Caco-2 (cell line): ENCODE results near the gene BAHCC1. TPM values are rescaled to one million over a fixed set of nuclear protein-coding genes. Genes with fewer than 3 reads are reported as not detected.

Experiments used
- BruUV-seq: library from RNA; stranded (reverse); fragments of 400-500 nt; replicated peaks from 2 replicates; lab custom pipeline; 2021; lab: Mats Ljungman, UMichigan
- CTCF ChIA-PET: fragments of 300-600 bp; sonication (Branson Sonifier 250); formaldehyde crosslinking; loops from one replicate; lab custom pipeline; 2022; ENCODE audit warnings: antibody characterized with exemption; lab: Charles Lee
- POLR2A ChIA-PET: fragments of 300-600 bp; sonication (Branson Sonifier 250); formaldehyde crosslinking; loops from one replicate; lab custom pipeline; 2022; ENCODE audit warnings: antibody characterized with exemption; lab: Charles Lee
- DNase-seq, 2 experiments: peaks; one replicate each; pipeline versions ENCODE4 v3.0.0 to v3.0.0-alpha.2; 2020 to 2022
- H3K27me3 ChIP-seq: replicated peaks from 2 replicates; pipeline ENCODE4 v1.6.0; 2011; ENCODE audit warnings: low read length; ENCODE audit not compliant: control insufficient read depth, insufficient read depth
- H3K36me3 ChIP-seq: 2 replicates; pipeline ENCODE4 v1.5.1; 2011; ENCODE audit warnings: low read length; ENCODE audit not compliant: control insufficient read depth, insufficient read depth
- H3K4me1 ChIP-seq: fragments of 250-450 bp; sonication (Bioruptor Pico); 2 replicates; pipeline ENCODE4 v1.5.1; 2020; ENCODE audit warnings: mild to moderate bottlenecking
- H3K4me3 ChIP-seq: 2 replicates; pipeline ENCODE4 v1.5.1; 2011; ENCODE audit warnings: low read depth, mild to moderate bottlenecking, control low read depth, low read length
- H3K9me3 ChIP-seq: fragments of 250-450 bp; sonication (Bioruptor Pico); 2 replicates; pipeline ENCODE4 v1.5.1; 2020; ENCODE audit warnings: mild to moderate bottlenecking, moderate library complexity
- H3K27ac Mint-ChIP-seq: one replicate; pipeline ENCODE4 v1.8.0; 2022; ENCODE audit warnings: mixed read lengths; ENCODE audit not compliant: unreplicated experiment
- H3K27me3 Mint-ChIP-seq: one replicate; pipeline ENCODE4 v1.8.0; 2022; ENCODE audit warnings: mixed read lengths; ENCODE audit not compliant: insufficient read depth, unreplicated experiment
- H3K36me3 Mint-ChIP-seq: one replicate; pipeline ENCODE4 v1.8.0; 2022; ENCODE audit warnings: mild to moderate bottlenecking, mixed read lengths; ENCODE audit not compliant: insufficient read depth, unreplicated experiment
- H3K4me1 Mint-ChIP-seq: one replicate; pipeline ENCODE4 v1.8.0; 2022; ENCODE audit warnings: low read depth, mixed read lengths; ENCODE audit not compliant: unreplicated experiment
- H3K4me3 Mint-ChIP-seq: one replicate; pipeline ENCODE4 v1.8.0; 2022; ENCODE audit warnings: mild to moderate bottlenecking, moderate library complexity, mixed read lengths; ENCODE audit not compliant: unreplicated experiment
- H3K9me3 Mint-ChIP-seq: one replicate; pipeline ENCODE4 v1.8.0; 2022; ENCODE audit warnings: mixed read lengths; ENCODE audit not compliant: unreplicated experiment
- CTCF ChIP-seq, 2 experiments: fragments of 200-600 bp in 1 of 2; IDR thresholded peaks; 1 replicate in 1 of 2; 2 replicates in 1 of 2; pipeline versions ENCODE4 v1.5.1 to v1.8.0; 2011 to 2022; ENCODE audit warnings: antibody characterized with exemption in 1 of 2, control low read depth in 1 of 2, inconsistent platforms in 1 of 2, low read depth in 1 of 2, low read length in 1 of 2, mild to moderate bottlenecking in 1 of 2, moderate library complexity in 1 of 2; ENCODE audit not compliant: insufficient read depth in 1 of 2, severe bottlenecking in 1 of 2, unreplicated experiment in 1 of 2
- intact Hi-C: fragments of 100-400 bp; cut with micrococcal nuclease; formaldehyde crosslinking; loops from one replicate; pipeline ENCODE4 v1.10.0; 2022; ENCODE audit not compliant: unreplicated experiment
- total RNA-seq: library from RNA; stranded (reverse); gene quantifications from 2 replicates; pipeline ENCODE4 v1.2.3, GENCODE V29; 2022

BAHCC1 gene
- total RNA-seq, 1 experiment from 2014 or later = 10.2 TPM

- intact Hi-C loops = loop anchor here (10.0 kb wide), 1 partner anchor 119 kb away; the partner anchor contains the start of gene BAHCC1
- Mint-ChIP-seq H3K36me3 (peaks cover 76% of the 10 kb centered on the region), H3K27ac (peak overlapping the region; percentile 96), H3K4me3 (peak overlapping the region; percentile 92), H3K9me3 (no peaks in the 10 kb centered on the region), H3K4me1 (peaks cover 38% of the 10 kb centered on the region), H3K27me3 (no peaks in the 10 kb centered on the region)
- DNase-seq = peak; percentile 79 to 88
- no peak for TF ChIP-seq CTCF (IDR thresholded peaks at IDR 0.05; ENCODE audit: insufficient read depth in 1 of 2, low read depth in 1 of 2, low read length in 1 of 2, severe bottlenecking in 1 of 2, unreplicated experiment in 1 of 2)
- Histone ChIP-seq H3K4me1 (peaks cover 40% of the 10 kb centered on the region), H3K27me3 (no peaks in the 10 kb centered on the region), H3K4me3 (peak overlapping the region; percentile 72), H3K9me3 (no peaks in the 10 kb centered on the region), H3K36me3 (peaks cover 18% of the 10 kb centered on the region)
- ChIA-PET CTCF (interaction anchor here (1.3 kb wide), 1 partner anchor 29 kb away, joined by 3 read pairs; no protein-coding TSS in a partner anchor), POLR2A (interaction anchor here (0.5 to 2.3 kb wide), 7 partner anchors 13 to 524 kb away, joined by 3 to 12 read pairs (median 4); partner anchors contain the start of genes DCXR and SLC38A10)
- no TSS peak for BruUV-seq
These were observed 118.1 kb downstream of the BAHCC1 start for GRCh38 chr17:81513372-81513752.

GRCh38 chr17:81513753-81514488 lies 118.7 kb downstream of the BAHCC1 start:
- no peaks in the 10 kb centered on the region for H3K27me3 Mint-ChIP-seq
- peak; percentile 83 to 85 for DNase-seq
- peaks cover 38% of the 10 kb centered on the region for H3K4me1 Mint-ChIP-seq
- Histone ChIP-seq H3K4me3 (peak overlapping the region; percentile 72), H3K4me1 (peaks cover 45% of the 10 kb centered on the region), H3K36me3 (peaks cover 18% of the 10 kb centered on the region), H3K27me3 (no peaks in the 10 kb centered on the region), H3K9me3 (no peaks in the 10 kb centered on the region)
- H3K27ac Mint-ChIP-seq = peak overlapping the region; percentile 96
- H3K4me3 Mint-ChIP-seq = peak overlapping the region; percentile 92
- no peak for TF ChIP-seq CTCF (IDR thresholded peaks at IDR 0.05; ENCODE audit: insufficient read depth in 1 of 2, low read depth in 1 of 2, low read length in 1 of 2, severe bottlenecking in 1 of 2, unreplicated experiment in 1 of 2)
- H3K36me3 Mint-ChIP-seq = peaks cover 76% of the 10 kb centered on the region
- no TSS peak for BruUV-seq
- no peaks in the 10 kb centered on the region for H3K9me3 Mint-ChIP-seq
- ChIA-PET CTCF (interaction anchor here (1.3 kb wide), 1 partner anchor 29 kb away, joined by 3 read pairs; no protein-coding TSS in a partner anchor), POLR2A (interaction anchor here (0.5 to 2.3 kb wide), 6 partner anchors 14 to 524 kb away, joined by 3 to 12 read pairs (median 5); partner anchors contain the start of genes DCXR and SLC38A10)
- intact Hi-C loops = loop anchor here (10.0 kb wide), 1 partner anchor 119 kb away; the partner anchor contains the start of gene BAHCC1

- intact Hi-C loops = loop anchor here (10.0 kb wide), 1 partner anchor 120 kb away; the partner anchor contains the start of gene BAHCC1
- no peaks in the 10 kb centered on the region for H3K9me3 ChIP-seq
- peaks cover 18% of the 10 kb centered on the region for H3K36me3 ChIP-seq
- Mint-ChIP-seq H3K36me3 (peaks cover 74% of the 10 kb centered on the region), H3K4me3 (peak overlapping the region; percentile 92), H3K9me3 (no peaks in the 10 kb centered on the region), H3K27ac (peak overlapping the region; percentile 96), H3K4me1 (peaks cover 33% of the 10 kb centered on the region), H3K27me3 (no peaks in the 10 kb centered on the region)
- H3K4me3 ChIP-seq = peak overlapping the region; percentile 72
- TF ChIP-seq CTCF (IDR thresholded peaks at IDR 0.05; ENCODE audit: insufficient read depth in 1 of 2, low read depth in 1 of 2, low read length in 1 of 2, severe bottlenecking in 1 of 2, unreplicated experiment in 1 of 2) = no peak
- H3K27me3 ChIP-seq = no peaks in the 10 kb centered on the region
- H3K4me1 ChIP-seq = peaks cover 44% of the 10 kb centered on the region
- BruUV-seq = no TSS peak
- ChIA-PET CTCF (interaction anchor here (1.3 kb wide), 1 partner anchor 30 kb away, joined by 3 read pairs; no protein-coding TSS in a partner anchor), POLR2A (interaction anchor here (0.9 to 2.3 kb wide), 3 partner anchors 14 to 523 kb away, joined by 3 to 12 read pairs (median 8); partner anchors contain the start of gene DCXR)
- no peak for DNase-seq
These were observed 119.2 kb downstream of the BAHCC1 start for GRCh38 chr17:81514489-81514738.
